HG03354 (cell line): ENCODE data around the gene BCAS3.
"Not testable (repeated sequence)": the region's sequence is repeated elsewhere in the genome, so short reads cannot be mapped to it uniquely, and the experiment has no call there.

ENCODE experiments used
- ATAC-seq: cut with Tn5 transposase; IDR thresholded peaks from one replicate; pipeline ENCODE4 v1.9.1; 2021; ENCODE audit warnings: mild to moderate bottlenecking; ENCODE audit not compliant: unreplicated experiment, poor library complexity, severe bottlenecking

BCAS3 gene

GRCh38 chr17:60741031-60741430, 63.4 kb downstream of the BCAS3 start:
- no peak for ATAC-seq

GRCh38 chr17:60743282-60743681, 65.6 kb downstream of the BCAS3 start:
- ATAC-seq = no peak

- no peak for ATAC-seq
These were observed 66.1 kb downstream of the BCAS3 start for GRCh38 chr17:60743799-60744198.

- ATAC-seq = no peak
These were observed 66.8 kb downstream of the BCAS3 start for GRCh38 chr17:60744355-60744966.

GRCh38 chr17:60745544-60745943, 67.9 kb downstream of the BCAS3 start:
- no peak for ATAC-seq

GRCh38 chr17:60747069-60747808, 69.6 kb downstream of the BCAS3 start:
- ATAC-seq = no peak

- ATAC-seq = no peak
These were observed 70.6 kb downstream of the BCAS3 start for GRCh38 chr17:60748204-60748603.

- ATAC-seq = no peak
These were observed 71.4 kb downstream of the BCAS3 start for GRCh38 chr17:60749050-60749449.

GRCh38 chr17:60749708-60750107, 72.1 kb downstream of the BCAS3 start:
- no peak for ATAC-seq

GRCh38 chr17:60750640-60751039, 73.0 kb downstream of the BCAS3 start:
- ATAC-seq = no peak

- no peak for ATAC-seq
These were observed 74.2 kb downstream of the BCAS3 start for GRCh38 chr17:60751884-60752283.

GRCh38 chr17:60752873-60753577, 75.4 kb downstream of the BCAS3 start:
- no peak for ATAC-seq

GRCh38 chr17:60754057-60754604, 76.5 kb downstream of the BCAS3 start:
- ATAC-seq = no peak

- not testable (repeated sequence) for ATAC-seq
These were observed 79.1 kb downstream of the BCAS3 start for GRCh38 chr17:60756798-60757197.

- no peak for ATAC-seq
These were observed 79.8 kb downstream of the BCAS3 start for GRCh38 chr17:60757437-60757836.

GRCh38 chr17:60759756-60760155, 82.1 kb downstream of the BCAS3 start:
- ATAC-seq = no peak

- not testable (repeated sequence) for ATAC-seq
These were observed 83.7 kb downstream of the BCAS3 start for GRCh38 chr17:60761301-60761700.

GRCh38 chr17:60766778-60767190, 89.1 kb downstream of the BCAS3 start:
- ATAC-seq = no peak

- no peak for ATAC-seq
These were observed 90.2 kb downstream of the BCAS3 start for GRCh38 chr17:60767744-60768308.

GRCh38 chr17:60769327-60769726, 91.7 kb downstream of the BCAS3 start:
- no peak for ATAC-seq
